Prostate gland (tissue), 2 donors: ENCODE data around the gene BICRA. TPM values are rescaled to one million over a fixed set of nuclear protein-coding genes. Genes with fewer than 3 reads are reported as not detected.
A peak's percentile ranks its signal among the peaks of the same experiment; 100 is the strongest.

Experiments used
- DNase-seq: peaks from one replicate; pipeline ENCODE4 v3.0.0-alpha.2; 2019; ENCODE audit warnings: low spot score
- H3K27ac ChIP-seq, 2 donors: fragments of 200-600 bp; sonication (generic); 2 replicates each; pipeline ENCODE4 v1.5.1; 2017 to 2019
- H3K27me3 ChIP-seq: fragments of 200-600 bp; sonication (generic); replicated peaks from 2 replicates; pipeline ENCODE4 v1.5.1; 2019; ENCODE audit not compliant: insufficient read depth
- H3K36me3 ChIP-seq, 2 donors: fragments of 200-600 bp; sonication (generic); 1 replicate in 1 of 2; 2 replicates in 1 of 2; pipeline versions ENCODE4 v1.5.1 to v1.8.1; 2017 to 2019
- H3K4me1 ChIP-seq: fragments of 200-600 bp; sonication (generic); replicated peaks from 2 replicates; pipeline ENCODE4 v1.5.1; 2019
- H3K4me3 ChIP-seq, 2 donors: fragments of 200-600 bp; sonication (generic); 2 replicates each; pipeline ENCODE4 v1.5.1; 2017 to 2019
- H3K9me3 ChIP-seq: fragments of 200-600 bp; sonication (generic); 2 replicates; pipeline ENCODE4 v1.5.1; 2017
- POLR2A ChIP-seq: fragments of 450-650 bp; IDR thresholded peaks from one replicate; pipeline ENCODE4 v1.6.1; 2016; ENCODE audit warnings: antibody characterized with exemption, mild to moderate bottlenecking
- POLR2AphosphoS5 ChIP-seq: sonication (generic); formaldehyde crosslinking; IDR thresholded peaks from one replicate; pipeline ENCODE4 v1.6.1; 2017; ENCODE audit warnings: antibody characterized with exemption
- WGBS: methylation state at CpG from one replicate; pipeline ENCODE4 v1.1.5; 2018; 5-methylcytosine and 5-hydroxymethylcytosine counted together
- intact Hi-C: fragments of 100-400 bp; cut with DNase I; formaldehyde crosslinking; loops from one replicate; pipeline ENCODE4 v1.14.2; 2022
- total RNA-seq, 2 donors: library from RNA; depleted of rRNA; stranded (reverse); fragments of >200 nt; gene quantifications; one replicate each; pipeline ENCODE4 v1.1.0, GENCODE V29; 2016
- TF ChIP-seq, protein P1 (sequence below), 4 experiments: fragments of 200-600 bp in 2 of 4; fragments of 450-650 bp in 2 of 4; sonication (generic) in 2 of 4; IDR thresholded peaks; 1 replicate in 3 of 4; 2 replicates in 1 of 4; pipeline ENCODE4 v1.5.1; 2016 to 2019; ENCODE audit warnings: antibody characterized with exemption in 4 of 4, mild to moderate bottlenecking in 2 of 4, moderate library complexity in 2 of 4

Gene BICRA
- total RNA-seq, 2 donors from 2014 or later = 19.4 to 25.3 TPM

DNA sequence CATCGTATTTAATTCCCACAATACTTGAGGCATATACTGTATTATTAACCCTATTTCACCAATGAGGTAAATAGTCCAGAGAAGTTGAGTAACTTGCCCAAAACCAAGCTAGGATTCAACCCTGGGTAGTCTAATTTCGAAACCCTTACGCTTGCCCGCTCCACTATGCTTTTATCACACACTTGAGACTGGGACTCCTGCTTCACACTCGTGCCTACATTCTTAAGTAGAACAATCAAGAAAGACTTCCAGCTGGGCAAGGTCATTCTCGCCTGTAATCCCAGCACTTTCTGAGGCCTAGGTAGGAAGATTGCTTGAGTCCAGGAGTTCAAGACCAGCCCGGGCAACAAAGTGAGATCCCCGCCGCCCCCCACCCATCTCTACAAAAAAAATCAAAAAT lies 39.6 kb upstream of the BICRA start:
- H3K27me3 ChIP-seq = no peaks in the 10 kb centered on the region
- intact Hi-C loops = no loop called here
- H3K4me1 ChIP-seq = no peaks in the 10 kb centered on the region
- no peak overlapping the region for H3K4me3 ChIP-seq
- H3K36me3 ChIP-seq = no peaks in the 10 kb centered on the region
- WGBS = 85% methylated on average over 9 of the region's 9 CpGs
- no peak overlapping the region for H3K27ac ChIP-seq
- H3K9me3 ChIP-seq = no peaks in the 10 kb centered on the region
- no peak for DNase-seq
- TF ChIP-seq, protein P1, sequence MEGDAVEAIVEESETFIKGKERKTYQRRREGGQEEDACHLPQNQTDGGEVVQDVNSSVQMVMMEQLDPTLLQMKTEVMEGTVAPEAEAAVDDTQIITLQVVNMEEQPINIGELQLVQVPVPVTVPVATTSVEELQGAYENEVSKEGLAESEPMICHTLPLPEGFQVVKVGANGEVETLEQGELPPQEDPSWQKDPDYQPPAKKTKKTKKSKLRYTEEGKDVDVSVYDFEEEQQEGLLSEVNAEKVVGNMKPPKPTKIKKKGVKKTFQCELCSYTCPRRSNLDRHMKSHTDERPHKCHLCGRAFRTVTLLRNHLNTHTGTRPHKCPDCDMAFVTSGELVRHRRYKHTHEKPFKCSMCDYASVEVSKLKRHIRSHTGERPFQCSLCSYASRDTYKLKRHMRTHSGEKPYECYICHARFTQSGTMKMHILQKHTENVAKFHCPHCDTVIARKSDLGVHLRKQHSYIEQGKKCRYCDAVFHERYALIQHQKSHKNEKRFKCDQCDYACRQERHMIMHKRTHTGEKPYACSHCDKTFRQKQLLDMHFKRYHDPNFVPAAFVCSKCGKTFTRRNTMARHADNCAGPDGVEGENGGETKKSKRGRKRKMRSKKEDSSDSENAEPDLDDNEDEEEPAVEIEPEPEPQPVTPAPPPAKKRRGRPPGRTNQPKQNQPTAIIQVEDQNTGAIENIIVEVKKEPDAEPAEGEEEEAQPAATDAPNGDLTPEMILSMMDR (IDR thresholded peaks at IDR 0.05) = no peak
- TF ChIP-seq POLR2AphosphoS5 (no peak), POLR2A (no peak)

DNA sequence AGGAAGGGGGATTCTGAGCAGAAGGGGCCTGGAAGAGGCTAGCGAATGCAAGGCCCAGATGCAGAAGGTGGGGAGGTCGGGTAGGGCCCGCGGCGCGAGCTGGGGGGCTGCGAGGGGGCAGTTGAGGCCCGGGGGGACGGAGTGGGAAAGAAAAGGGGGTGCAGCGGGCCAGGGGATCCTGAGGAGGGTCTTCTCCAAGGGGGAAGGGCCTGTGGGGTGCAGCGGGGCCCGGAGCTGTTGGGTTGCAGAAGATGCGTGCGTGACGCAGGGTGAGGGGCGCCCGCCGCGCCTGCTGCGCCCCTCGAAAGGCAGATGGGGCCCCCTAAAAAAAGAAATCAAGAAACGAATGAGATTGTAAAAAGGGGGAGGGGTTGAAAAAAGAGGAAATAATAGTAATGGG lies 36.3 kb upstream of the BICRA start:
- intact Hi-C loops = no loop called here
- 66% methylated on average over 22 of the region's 22 CpGs for WGBS
- no peaks in the 10 kb centered on the region for H3K36me3 ChIP-seq
- no peaks in the 10 kb centered on the region for H3K4me1 ChIP-seq
- no peak overlapping the region for H3K4me3 ChIP-seq
- no peaks in the 10 kb centered on the region for H3K9me3 ChIP-seq
- H3K27me3 ChIP-seq = no peaks in the 10 kb centered on the region
- no peak for DNase-seq
- no peak overlapping the region for H3K27ac ChIP-seq
- TF ChIP-seq, protein P1 (IDR thresholded peaks at IDR 0.05) = no peak

DNA sequence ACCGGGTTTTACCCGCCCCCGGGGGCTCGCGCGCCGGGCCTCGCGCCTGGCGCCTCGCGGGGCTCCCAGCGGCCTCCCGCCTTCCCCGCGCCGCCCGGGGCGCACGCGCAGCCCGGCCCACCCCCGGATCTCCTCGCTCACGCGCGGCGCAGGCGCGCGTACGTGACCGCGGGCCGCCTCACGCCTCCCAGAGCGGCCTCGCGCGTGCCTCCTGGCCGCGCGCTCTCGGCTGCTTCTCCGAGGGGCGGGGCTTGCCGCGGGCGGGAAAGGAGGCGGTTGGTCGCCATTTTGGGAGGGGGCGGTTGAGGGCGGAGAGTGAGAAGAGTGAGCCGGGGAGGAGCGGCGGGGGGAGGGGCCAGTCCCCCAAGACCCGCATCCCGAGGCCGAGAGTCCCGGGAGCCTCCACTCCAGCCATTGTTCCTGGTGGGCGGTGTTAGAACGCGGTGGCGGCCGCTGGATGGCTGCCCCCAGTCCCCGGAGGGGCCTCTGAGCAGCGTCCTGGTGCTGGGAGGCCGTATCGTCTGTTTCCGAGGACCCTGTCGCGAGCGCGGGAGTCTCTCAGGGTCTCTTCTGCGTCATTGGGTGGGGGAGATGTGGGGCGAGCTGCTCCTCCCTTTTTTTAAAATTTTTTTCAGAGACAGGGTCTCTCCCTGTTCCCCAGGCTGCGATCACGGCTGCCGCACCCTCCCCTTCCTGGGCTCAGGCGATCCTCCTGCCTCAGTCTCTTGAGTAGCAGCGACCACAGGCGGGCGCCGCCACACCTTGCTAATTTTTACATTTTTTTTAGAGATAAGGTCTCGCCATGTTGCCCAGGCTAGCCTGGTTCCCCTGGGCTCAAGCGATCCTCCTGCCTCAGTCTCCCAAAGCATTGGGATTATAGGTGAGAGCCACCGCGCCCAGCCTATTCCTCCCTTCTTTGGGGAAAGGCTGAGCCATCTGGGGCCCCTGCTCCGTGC lies 35.6 kb upstream of the BICRA start, which contains the start of gene ZNF541:
Gene ZNF541 (minus strand): TSS at position 78 of the 956 bp plus-strand sequence. CDS start 17,292 bp downstream, outside the sequence.
- Histone ChIP-seq H3K27me3 (no peaks in the 10 kb centered on the region), H3K27ac (no peak within 1 kb of the TSS), H3K36me3 (no peaks in the 10 kb centered on the region), H3K4me3 (peak within 1 kb of the TSS; percentile 17 to 18), H3K4me1 (no peaks in the 10 kb centered on the region), H3K9me3 (no peaks in the 10 kb centered on the region)
- TF ChIP-seq POLR2A = no peak
- intact Hi-C loops = no loop called here
- peak; percentile 9 for DNase-seq
- WGBS = 16% methylated on average over 81 of the region's 89 CpGs

DNA sequence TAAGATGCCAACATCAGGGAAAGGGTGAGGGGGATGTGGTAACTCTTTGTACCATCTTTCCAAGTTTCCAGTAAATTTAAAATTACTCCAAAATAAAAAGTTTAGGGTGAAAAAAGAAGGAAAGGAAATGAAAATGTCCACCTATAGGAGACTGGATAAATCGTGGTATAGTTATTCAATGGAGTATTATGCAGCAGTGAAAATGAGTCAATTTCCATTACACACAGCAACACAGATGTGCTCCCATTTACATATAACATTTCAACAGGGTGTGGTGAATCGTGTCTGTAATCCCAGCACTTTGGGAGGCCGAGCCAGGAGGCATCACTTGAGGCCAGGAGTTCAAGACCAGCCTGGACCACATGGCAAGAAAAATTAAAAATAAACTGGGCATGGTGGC lies 28.5 kb upstream of the BICRA start:
- WGBS = 93% methylated on average over 3 of the region's 3 CpGs
- Histone ChIP-seq H3K27ac (no peak overlapping the region), H3K36me3 (no peaks in the 10 kb centered on the region), H3K9me3 (no peaks in the 10 kb centered on the region), H3K27me3 (no peaks in the 10 kb centered on the region), H3K4me3 (no peak overlapping the region), H3K4me1 (no peaks in the 10 kb centered on the region)
- TF ChIP-seq POLR2AphosphoS5 (no peak), POLR2A (no peak)
- TF ChIP-seq, protein P1 (IDR thresholded peaks at IDR 0.05) = no peak
- no peak for DNase-seq
- intact Hi-C loops = no loop called here

DNA sequence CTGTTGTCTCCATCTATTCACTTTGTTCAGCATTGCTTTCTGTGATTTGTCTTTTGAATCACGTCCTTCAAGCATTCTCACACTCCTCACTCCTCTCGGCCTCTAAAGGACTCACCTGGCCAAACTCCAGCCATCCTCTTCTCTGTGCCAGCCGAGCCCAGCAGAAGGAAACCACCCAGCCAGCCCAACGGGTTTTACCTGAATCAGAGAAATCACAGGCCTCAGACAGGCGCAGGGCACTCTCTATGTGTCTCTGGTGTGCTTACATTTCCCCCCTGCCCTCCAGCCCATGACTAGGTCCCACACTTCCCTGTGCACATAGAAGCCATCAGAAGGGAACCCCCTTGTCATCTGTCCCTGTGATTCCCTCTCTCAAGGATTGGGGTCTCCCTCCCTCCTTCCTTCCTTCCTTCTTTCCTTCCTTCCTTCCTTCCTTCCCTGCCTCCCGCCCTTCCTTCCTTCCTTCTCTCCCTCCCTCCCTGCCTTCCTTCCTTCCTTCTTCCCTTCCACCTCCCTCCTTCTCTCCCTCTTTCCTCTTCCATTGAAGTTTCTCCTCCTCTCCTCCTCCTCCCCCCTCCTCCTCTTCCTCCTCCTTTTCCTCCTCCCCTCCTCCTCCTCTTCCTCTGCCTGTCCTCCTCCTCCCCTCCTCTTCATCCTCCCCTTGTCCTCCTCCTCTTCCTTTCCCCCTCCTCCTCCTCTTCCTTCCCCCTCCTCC lies 27.2 kb upstream of the BICRA start:
- H3K36me3 ChIP-seq = no peaks in the 10 kb centered on the region
- no peaks in the 10 kb centered on the region for H3K9me3 ChIP-seq
- WGBS = 43% methylated on average over 6 of the region's 6 CpGs
- no peaks in the 10 kb centered on the region for H3K27me3 ChIP-seq
- H3K4me1 ChIP-seq = no peaks in the 10 kb centered on the region
- intact Hi-C loops = no loop called here
- TF ChIP-seq, protein P1 (IDR thresholded peaks at IDR 0.05) = no peak
- peak; percentile 79 for TF ChIP-seq POLR2AphosphoS5
- no peak overlapping the region for H3K4me3 ChIP-seq
- DNase-seq = peak; percentile 87
- H3K27ac ChIP-seq = peak overlapping the region in 1 of 2 donors; percentile 39
